Measurements from ENCODE around the gene NR2F6.
A peak's percentile ranks its signal among the peaks of the same experiment; 100 is the strongest.

Gene NR2F6

DNA sequence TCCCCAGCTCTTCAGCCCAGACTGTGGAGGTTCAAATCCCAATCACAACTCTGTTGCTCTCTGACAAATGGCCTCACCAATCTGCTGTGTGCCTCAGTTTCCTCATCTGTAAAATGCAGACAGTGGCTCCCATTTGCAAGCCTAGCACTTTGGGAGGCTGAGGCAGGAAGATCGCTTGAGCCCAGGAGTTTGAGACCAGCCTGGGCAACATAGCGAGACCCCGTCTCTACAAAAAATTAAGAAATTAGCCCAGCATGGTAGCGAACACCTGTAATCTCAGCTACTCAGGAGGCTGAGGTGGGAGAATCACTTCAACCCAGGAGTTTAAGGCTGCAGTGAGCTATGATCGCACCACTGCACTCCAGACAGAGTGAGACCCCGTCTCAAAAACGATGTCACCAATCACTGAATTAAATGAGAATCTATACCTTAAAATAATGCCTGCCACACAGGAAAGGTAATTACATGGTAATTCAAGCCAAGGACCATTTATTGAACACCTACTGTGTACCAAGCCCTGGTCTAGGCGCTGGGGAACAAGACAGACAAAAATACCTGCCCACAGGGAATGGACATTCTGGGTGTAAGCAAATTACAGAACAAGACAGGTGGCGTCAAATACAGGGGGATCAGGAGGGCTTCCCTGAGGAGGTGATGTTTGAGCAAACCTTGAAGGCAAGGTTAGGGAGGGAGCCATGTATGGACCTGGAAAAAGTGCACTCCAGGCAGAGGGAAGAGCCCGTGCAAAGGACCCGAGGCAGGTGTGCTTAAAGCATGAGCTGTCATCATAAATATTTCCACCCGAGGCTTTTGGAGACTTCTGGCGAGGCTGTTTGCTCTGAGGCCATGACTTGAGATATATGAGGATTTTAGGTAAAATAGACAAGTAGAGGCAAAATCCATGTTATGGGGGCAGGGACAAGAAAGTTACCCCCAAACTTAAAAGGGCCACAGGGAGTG, 7.7 kb downstream of the NR2F6 start:
- FAIRE-seq, result no peak

DNA sequence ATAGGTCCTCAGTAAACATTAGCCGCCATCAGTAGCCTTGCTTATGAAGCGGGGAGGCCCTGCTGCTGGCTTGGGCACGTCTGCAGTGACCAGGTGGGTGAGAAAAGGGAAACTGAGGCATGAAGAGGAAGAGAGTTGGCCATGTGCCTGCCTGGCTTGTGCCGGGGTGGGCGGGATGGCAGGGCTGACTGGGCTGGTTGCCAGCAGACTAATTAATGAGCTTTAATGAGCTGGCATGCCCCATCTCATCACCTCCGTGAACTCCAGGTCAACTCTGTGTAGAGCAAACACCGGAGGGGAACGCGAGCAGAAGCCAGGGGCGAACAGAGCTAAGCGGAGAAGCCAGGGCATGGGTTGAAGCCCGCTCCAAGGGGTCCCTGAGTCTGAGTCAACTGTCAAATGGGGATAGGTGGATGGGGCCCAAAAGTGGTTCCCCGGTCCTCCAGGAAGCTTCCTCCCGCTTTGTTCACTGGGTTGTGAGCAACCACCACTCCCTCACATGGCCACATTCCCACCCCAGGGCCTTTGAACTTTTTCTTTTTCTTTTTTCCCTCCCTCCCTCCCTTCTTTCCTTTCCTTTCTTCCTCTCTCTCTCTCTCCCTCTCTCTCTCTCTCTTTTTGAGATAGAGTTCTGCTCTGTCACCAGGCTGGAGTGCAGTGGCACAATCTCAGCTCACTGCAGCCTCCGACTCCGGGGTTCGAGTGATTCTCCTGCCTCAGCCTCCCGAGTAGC, 8.7 kb downstream of the NR2F6 start:
- FAIRE-seq, result peak; percentile 6

DNA sequence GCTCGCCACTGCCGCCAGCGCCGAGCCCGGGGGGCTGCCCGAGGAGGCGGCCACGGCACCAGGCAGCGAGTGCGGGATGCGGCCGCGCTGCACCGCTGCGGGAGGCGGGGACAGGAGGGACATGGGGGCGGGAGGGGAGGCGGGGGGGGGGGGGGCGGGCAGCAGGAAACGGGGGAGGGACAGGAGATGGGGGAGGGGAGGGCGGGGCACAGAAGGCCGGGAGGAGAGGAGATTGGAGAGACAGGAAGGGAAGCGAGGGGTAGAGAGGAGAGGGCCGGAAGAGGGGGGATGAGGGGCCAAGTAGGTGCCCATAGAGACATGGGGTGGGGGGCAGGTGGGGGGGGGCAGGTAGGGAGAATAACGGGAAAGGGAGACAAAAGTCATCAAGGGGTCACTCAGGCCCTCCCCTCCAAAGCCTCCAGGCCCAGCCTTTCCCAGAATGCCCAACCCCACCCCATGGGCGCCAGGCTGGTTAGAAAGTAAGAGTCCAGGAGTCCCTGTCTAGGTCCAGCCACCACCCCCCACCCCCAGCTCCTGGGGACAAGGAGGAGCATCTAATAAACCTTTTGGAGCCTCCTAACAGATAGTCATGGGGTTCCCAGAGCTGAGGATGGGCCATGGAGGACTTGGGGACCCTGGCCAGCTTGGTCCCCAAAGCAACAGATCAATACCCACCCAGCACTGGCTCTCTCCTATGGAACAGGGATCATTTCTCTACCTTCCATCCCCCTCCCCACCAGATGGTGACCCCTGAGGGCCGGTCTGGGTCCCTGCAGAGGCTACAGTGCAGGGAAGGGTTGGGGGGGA, 9.5 kb downstream of the NR2F6 start:
- FAIRE-seq, result no peak

DNA sequence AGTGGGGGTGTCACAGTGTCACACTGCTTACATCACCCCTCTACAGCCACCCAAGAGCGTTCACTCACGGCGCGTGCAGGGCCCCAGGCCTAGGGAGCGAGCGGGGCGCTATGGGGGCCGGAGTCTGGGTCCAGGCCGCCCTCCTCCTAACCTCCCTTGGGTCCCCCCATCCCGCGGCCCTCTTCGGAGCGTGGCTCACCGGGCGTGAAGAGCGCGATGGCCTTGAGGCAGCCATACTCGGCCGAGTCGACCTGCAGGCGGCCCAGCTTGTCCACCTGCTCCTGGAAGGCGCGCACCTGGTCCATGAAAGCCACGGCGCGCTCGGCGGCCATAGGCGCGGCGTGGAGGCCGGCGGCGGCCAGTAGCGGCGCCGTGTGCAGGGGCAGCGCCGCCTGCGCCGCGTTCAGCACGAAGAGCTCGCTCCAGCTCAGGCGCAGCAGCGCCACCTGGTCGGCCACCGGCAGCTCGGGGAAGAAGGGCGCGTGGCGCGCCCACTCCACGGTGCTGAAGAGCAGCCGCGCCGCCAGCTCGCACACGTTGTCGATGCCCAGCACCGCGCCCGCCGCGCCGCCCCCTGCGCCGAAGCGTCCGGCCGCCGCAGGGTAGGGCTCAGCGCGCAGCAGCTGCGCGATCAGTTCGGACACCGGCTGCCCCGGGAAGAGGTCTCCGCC, 10.3 kb downstream of the NR2F6 start:
- FAIRE-seq, result no peak

DNA sequence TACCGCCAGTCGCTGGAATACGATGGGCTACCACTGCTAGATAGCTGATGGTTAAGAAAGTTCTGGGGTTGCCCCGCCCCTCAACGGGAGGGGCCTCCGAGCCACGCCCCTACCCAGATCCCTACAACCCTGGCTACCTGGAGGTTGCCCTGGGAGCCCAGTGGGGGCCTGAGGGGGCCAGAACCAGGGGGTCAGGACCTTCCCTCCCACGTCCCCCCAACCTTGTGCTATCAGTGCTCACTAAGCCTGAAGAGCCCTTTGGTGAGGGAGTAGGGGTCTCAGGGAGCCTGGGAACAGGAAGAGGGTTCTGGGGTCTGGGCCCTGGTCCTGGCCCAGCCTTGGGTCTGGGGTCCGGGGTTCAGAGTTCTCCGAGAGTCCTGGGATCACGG, 10.8 kb downstream of the NR2F6 start:
- FAIRE-seq, result peak; percentile 84

DNA sequence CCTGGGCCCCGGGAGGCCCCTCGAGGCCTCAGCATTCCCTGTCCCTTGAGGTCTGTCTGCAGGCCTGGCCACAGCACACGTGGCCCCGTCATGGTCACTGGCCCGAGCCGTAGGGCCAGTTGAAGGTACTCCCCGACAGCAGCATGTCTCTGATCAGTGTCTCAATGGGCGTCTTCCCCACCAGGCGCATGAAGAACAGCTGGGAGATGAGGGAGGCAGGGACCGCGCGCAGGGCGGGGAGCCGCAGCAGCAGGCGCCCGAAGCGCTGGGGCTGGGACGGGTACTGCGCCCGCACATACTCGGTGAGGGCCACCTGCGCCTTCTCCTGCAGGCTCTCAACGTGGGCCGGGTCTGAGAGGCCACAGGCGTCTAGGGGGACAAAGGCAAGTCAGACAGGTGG, 13.5 kb downstream of the NR2F6 start:
- no peak for FAIRE-seq

DNA sequence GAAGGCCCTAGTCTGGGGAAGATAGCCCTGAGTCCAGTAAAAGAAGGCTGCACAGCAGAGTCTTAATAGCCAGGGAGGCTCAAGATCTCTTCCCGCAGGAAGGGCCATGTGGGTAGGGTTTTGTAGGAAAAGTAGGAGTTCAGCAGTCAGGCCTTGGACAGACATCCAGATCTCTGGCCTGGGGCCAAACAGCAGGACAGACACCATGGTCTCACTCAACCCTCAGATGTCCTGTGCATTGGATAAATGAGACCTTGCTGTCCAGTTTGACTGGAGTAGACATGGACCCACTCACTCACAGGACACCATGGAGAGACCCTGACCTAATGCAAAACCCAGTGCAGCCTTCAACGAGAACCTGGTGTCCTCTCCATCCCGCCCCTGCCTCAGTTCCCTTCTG, 15.8 kb downstream of the NR2F6 start:
- no peak for FAIRE-seq

DNA sequence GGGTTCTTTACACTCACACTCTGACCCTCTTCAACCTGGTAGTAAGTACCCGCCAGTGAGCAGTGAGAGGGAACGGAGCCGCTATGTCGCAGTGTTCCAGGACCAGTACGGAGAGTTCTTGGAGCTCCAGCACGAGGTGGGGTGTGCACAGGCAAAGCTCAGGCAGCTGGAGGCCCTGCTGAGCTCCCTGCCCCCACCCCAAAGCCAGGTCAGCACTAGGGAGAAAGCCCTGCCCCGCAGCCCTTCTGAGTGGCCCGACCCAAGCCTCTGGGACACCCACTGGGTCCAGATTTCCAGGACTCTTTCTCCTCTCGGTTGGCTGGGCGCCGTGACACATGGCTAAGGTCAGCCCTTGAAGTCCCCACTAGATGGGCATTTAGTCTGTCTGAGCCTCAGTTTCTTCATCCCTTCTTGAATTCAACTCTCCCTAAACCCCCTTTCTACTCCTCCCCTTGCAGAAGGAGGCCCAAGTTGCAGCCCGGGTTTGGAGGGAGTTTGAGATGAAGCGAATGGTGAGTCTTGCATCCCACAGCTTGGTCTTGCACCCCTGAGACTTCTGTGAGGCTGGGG, 17.8 kb downstream of the NR2F6 start:
- FAIRE-seq, result no peak

DNA sequence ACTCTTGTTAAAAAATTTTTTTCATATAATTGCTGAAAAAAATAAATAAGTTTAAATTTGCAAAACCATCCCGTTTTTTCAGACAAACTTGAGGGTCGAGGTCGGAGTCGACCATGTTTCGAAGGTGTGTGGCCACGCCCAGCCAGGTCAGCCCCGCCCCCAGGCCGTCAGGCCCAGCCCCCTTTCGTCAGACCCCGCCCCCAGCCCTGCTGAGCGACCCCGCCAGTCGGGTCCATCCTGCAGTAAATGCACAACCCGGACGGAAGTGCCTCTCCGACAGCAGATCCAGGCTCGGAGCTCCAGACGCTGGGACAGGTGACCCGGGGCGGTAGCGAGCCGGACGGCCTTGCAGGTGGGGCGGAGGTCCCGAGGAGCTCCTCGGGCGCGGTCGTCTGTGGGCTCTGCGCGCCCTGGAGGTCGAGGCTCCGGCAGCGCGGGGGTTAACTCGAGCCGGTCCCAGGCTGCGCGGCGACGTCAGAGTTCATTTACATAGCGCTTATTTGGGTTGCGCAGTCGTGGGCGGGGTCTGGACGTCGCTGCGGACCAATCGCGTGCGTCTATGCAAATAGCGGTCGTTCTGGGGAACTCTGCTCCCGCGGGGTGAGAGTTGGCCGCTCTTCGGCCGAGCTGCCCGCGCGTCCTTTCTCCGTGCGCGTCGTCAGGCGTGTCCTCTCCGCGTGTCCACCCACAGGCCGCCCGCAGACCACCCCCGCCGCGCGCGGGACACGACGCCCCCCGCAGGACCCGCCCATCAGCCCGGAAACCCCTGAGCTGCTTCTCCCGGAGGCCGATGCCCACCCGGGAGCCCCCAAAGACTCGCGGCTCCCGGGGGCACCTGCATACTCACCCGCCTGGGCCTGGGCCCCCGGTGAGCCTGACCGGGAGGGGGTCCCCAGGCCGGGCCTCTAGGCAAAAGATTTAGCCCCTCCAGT, 19.5 kb downstream of the NR2F6 start, which contains the start of gene OCEL1:
Gene OCEL1 (plus strand): TSS at position 225 of the 932 bp plus-strand sequence. CDS start 22 bp downstream, at position 247.
- FAIRE-seq, result peak; percentile 97

DNA sequence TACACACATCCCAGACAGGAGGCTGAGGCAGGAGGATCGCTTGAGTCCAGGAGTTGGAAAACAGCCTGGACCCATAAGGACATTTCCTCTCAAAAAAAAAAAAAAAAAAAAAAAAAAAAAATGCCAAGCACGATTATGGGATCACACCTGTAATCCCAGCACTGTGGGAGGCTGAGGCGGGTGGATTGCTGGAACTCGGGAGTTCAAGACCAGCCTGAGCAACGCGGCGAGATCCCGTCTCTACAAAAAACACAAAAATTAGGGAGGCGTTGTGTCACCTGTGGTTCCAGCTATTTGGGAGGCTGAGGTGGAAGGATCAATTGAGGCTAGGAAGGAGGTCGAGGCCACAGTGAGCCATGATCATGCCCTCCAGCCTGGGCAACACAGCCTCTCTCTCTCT, 20.7 kb downstream of the NR2F6 start:
- FAIRE-seq, result no peak

DNA sequence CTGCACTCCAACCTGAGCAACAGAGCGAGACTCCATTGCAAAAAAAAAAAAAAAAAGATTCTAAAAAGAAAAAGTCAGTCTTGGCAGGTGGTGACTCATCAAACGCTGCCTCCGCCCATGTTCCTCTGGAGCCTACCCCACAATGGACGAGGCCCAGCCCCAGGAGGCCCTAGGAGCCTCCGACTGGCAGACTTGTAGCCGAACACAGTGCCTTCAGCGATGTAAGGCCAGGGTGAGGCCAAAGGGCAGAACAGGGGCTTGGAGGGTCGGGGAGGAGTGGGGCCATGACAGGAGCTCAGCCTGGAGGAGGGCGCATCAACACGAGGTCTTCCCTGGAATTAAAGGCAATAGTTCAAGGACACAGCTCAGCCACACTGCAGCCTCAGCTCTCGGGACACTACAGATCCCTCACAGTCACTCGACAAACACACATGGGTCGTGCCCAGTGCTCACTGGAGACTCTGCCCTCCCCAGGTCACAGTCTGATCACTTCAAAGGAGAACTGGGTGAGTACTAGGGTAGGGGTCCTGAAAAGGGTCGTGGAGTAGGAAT, 25.4 kb downstream of the NR2F6 start:
- no peak for FAIRE-seq

DNA sequence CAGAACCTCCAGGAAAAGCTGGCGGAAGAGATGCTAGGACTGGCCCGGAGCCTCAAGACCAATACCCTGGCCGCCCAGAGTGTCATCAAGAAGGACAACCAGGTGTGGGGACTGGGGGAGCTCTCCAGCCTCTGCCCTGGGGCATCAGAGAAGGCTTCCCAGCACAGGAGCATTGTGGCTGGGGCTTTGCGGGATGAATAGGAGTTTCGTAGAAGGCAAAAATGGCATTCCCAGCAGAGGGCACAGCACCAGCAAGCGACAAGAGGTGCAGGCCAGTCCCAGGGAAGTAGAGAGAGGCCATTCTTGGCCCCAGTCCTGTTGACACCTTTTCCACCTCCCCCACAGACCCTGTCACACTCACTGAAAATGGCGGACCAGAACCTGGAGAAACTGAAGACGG, 26.4 kb downstream of the NR2F6 start:
- no peak for FAIRE-seq

DNA sequence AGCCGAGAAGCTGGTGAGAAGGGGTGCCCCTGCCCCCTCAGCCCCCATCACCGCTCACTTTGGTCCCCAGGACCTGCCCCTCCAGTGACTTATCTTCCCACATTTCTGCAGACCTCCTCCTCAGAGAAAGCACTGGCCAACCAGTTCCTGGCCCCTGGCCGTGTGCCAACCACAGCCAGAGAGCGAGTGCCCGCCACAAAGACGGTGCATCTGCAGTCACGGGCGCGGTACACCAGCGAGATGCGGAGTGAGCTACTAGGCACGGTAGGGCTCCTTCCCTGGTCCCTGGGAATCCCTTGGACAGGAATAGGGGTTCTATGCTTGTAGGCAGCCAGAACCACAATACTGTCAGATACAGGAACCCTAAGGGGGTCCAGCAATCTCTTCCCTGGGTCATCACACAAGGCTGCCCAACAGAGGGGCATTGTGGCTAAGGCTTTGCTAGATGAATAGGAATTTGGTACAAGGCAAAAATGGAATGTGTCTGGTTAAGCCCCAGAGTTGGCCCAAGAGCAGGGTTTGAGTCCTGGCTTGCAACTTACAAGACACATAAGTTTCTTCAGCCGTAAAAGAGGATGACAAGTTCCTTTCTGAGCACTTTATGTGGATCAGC, 29.6 kb downstream of the NR2F6 start:
- FAIRE-seq, result no peak

DNA sequence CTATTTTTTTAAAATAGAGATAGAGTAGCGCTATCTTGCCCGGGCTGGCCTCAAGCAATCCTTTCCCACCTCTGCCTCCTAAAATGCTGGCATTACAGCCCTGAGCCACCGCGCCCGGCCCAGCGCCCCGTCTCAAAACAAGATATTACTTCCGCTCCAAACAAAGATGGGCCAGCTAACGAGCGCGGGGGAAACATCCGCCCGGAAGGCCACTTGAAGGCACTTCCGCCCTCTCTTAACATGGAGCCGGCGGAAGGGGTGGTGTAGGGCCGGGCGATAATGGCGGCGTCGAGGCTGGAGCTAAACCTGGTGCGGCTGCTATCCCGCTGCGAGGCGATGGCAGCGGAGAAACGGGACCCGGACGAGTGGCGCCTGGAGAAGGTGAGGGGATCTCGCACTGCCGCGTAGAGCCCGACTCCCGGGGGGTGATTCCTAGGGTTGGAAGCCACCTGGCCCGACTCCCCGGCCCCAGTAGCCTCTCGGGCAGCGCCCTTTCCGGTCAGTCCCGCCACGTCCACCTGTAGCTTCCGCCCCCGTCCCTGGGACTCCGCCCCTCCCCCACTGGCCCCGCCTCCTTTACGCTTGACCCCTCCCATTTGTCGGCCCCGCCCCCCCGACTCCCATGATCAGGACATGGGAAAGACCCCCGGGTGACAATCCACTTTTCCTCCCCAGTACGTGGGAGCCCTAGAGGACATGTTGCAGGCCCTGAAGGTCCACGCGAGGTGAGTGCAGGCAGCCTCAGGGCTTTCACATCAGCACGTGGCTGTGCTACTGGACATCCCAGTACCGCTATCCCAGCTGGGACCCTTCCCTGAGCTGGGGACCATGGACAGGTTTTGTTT, 30.4 kb downstream of the NR2F6 start, which contains the start of gene USE1:
Gene USE1 (plus strand): TSS at position 231 of the 845 bp plus-strand sequence. CDS start 49 bp downstream, at position 280.
- FAIRE-seq, result peak; percentile 70

DNA sequence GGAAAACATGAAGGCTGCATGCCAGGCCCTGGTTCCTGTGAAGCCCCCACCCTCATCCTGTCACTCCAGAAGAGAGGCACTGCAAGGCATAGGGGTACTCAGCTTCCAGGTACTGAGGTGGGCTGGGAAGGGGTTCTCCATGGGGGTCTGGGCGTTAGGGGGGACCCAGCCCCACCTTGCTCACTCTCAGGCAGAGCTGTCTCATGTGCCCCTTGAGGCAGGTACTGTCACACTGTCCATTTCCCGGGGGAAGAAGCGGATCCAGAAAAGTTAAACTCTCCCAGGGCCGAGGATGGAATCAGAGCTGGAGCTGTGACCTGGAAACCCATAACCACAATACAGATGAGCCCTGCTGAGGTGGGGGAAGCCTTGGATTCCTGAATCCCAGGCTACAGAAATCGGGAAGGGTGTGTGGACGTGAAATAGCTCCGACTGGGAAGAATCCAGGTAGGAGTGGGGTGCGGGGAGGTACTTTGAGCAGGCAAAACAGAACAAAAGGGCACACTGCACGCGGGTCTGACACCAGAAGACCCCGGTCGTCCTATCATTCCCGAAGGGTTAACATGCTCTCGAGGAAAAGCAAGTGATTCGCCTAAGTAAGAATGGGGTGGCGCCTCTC, 31.1 kb downstream of the NR2F6 start:
- FAIRE-seq, result no peak

DNA sequence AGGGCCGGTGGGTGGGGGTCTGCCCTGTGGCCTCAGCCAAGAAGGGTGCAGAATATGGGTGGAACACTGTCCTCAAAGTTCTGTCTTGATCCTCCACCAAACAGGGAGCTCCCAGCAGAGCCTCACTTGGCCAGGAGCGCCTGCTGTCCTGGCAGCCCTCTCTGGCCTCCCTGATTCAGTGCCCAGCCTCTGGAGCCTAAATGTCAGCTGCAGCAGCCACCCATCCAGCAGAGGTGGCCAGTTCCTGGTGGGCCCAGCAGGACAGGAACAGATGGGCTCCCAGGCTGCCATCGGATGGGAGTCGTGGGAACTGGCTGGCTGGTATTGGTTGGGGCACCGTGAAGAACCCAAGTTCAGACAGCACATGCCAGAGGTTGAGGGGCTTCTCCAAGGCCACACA, 32.4 kb downstream of the NR2F6 start:
- no peak for FAIRE-seq

DNA sequence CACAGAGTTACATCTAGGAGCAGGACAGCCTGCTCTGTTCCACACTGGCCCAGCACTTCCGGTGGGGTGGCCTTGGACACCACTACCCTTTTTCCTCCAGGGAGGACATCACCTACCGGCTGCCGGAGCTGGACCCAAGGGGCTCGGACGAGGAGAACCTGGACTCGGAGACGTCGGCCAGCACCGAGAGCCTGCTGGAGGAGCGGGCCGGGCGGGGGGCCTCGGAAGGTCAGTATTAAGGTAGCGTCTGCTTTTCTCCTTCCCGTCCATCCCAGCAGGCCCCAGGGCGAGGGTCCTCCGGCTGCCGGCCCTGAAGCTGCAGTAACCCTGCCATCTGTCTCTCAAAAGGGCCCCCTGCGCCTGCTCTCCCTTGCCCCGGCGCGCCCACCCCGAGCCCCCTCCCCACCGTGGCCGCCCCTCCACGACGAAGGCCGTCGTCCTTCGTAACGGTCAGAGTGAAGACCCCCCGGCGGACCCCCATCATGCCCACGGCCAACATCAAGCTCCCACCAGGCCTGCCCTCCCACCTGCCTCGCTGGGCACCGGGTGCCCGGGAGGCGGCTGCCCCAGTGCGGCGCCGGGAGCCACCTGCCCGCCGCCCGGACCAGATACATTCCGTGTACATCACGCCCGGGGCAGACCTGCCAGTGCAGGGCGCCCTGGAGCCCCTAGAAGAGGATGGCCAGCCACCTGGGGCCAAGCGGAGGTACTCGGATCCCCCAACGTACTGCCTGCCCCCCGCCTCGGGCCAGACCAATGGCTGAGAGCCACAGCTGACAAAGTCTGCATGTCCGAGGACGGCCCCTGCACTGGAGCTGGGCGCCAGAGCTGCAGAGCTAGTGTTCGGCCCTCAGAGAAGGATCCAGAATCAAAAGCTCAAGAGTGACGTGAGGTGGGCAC, 33.9 kb downstream of the NR2F6 start:
- FAIRE-seq, result no peak

DNA sequence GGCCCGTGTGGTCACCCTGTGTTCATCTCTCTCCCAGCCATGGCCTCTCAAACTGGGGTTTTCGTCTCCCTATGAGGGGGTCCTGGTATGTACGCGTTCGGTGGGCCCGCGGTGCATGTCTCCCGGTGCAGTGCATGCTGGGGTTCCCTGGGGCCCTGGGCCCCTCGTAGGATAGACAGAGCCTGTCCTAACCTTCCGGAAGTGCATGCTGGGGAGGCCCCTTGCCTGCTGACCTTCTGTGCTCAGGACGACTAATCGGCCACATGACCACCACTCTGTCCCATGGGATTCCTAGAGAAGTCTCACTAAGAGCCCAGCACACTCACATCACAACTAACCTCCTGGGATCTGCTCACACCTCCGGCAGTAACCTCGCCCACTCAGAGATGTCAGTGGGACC, 35.4 kb downstream of the NR2F6 start:
- FAIRE-seq, result no peak

Data from G401.6 (cell line).